HEK293T (cell line): ENCODE measurements around the gene ADPRHL1.

ENCODE experiments used
- CTCF ChIA-PET: fragments of 350-600 bp; formaldehyde crosslinking; extraction: SDS; loops from one replicate; lab custom pipeline; 2021; ENCODE audit warnings: antibody characterized with exemption, inconsistent platforms; lab: Yijun Ruan, JAX
- POLR2A ChIA-PET: fragments of 350-600 bp; formaldehyde crosslinking; extraction: SDS; loops from one replicate; lab custom pipeline; 2020; ENCODE audit warnings: antibody characterized with exemption, inconsistent platforms; lab: Yijun Ruan, JAX
- DNase-seq: peaks from one replicate; pipeline ENCODE4 v3.0.0; 2012; ENCODE audit warnings: mixed read lengths; ENCODE audit errors: extremely low spot score
- ARNT ChIP-seq: fragments of 450-650 bp; IDR thresholded peaks from 2 replicates; pipeline ENCODE4 v1.6.1; 2017; ENCODE audit warnings: mild to moderate bottlenecking
- BHLHE40 ChIP-seq: fragments of 450-650 bp; IDR thresholded peaks from 2 replicates; pipeline ENCODE4 v1.6.1; 2016; ENCODE audit warnings: mild to moderate bottlenecking, moderate library complexity, borderline replicate concordance
- CTBP1 ChIP-seq: fragments of 450-650 bp; IDR thresholded peaks from 2 replicates; pipeline ENCODE4 v1.6.1; 2016; ENCODE audit warnings: borderline replicate concordance
- ELF4 ChIP-seq: fragments of 450-650 bp; IDR thresholded peaks from 2 replicates; pipeline ENCODE4 v1.6.1; 2017; ENCODE audit warnings: antibody characterized with exemption
- FOXA1 ChIP-seq: fragments of 450-650 bp; IDR thresholded peaks from 2 replicates; pipeline ENCODE4 v1.6.1; 2016; ENCODE audit warnings: mild to moderate bottlenecking
- FOXK2 ChIP-seq: fragments of 450-650 bp; IDR thresholded peaks from 2 replicates; pipeline ENCODE4 v1.6.1; 2016; ENCODE audit warnings: mild to moderate bottlenecking
- FOXM1 ChIP-seq: fragments of 450-650 bp; IDR thresholded peaks from 2 replicates; pipeline ENCODE4 v1.6.1; 2017; ENCODE audit warnings: mild to moderate bottlenecking, borderline replicate concordance
- HDGF ChIP-seq: fragments of 450-650 bp; IDR thresholded peaks from 2 replicates; pipeline ENCODE4 v1.6.1; 2017; ENCODE audit warnings: antibody characterized with exemption, borderline replicate concordance
- L3MBTL2 ChIP-seq: fragments of 450-650 bp; conservative IDR thresholded peaks from 2 replicates; pipeline ENCODE4 v1.6.1; 2016; ENCODE audit warnings: mild to moderate bottlenecking
- LEF1 ChIP-seq: fragments of 450-650 bp; IDR thresholded peaks from 2 replicates; pipeline ENCODE4 v1.6.1; 2017; ENCODE audit warnings: mild to moderate bottlenecking, borderline replicate concordance
- NFRKB ChIP-seq: fragments of 450-650 bp; IDR thresholded peaks from 2 replicates; pipeline ENCODE4 v1.6.1; 2016; ENCODE audit warnings: mild to moderate bottlenecking, moderate library complexity
- SP1 ChIP-seq: fragments of 450-650 bp; IDR thresholded peaks from 2 replicates; pipeline ENCODE4 v1.6.1; 2017
- SUZ12 ChIP-seq: fragments of 450-650 bp; IDR thresholded peaks from 2 replicates; pipeline ENCODE4 v1.6.1; 2016; ENCODE audit warnings: mild to moderate bottlenecking
- TARDBP ChIP-seq: fragments of 450-650 bp; IDR thresholded peaks from 2 replicates; pipeline ENCODE4 v1.6.1; 2016
- ZNF384 ChIP-seq: fragments of 450-650 bp; IDR thresholded peaks from 2 replicates; pipeline ENCODE4 v1.6.1; 2016
- TF ChIP-seq, protein P1 (sequence below): fragments of 450-650 bp; IDR thresholded peaks from 2 replicates; pipeline ENCODE4 v1.6.1; 2016

The ADPRHL1 gene

DNA sequence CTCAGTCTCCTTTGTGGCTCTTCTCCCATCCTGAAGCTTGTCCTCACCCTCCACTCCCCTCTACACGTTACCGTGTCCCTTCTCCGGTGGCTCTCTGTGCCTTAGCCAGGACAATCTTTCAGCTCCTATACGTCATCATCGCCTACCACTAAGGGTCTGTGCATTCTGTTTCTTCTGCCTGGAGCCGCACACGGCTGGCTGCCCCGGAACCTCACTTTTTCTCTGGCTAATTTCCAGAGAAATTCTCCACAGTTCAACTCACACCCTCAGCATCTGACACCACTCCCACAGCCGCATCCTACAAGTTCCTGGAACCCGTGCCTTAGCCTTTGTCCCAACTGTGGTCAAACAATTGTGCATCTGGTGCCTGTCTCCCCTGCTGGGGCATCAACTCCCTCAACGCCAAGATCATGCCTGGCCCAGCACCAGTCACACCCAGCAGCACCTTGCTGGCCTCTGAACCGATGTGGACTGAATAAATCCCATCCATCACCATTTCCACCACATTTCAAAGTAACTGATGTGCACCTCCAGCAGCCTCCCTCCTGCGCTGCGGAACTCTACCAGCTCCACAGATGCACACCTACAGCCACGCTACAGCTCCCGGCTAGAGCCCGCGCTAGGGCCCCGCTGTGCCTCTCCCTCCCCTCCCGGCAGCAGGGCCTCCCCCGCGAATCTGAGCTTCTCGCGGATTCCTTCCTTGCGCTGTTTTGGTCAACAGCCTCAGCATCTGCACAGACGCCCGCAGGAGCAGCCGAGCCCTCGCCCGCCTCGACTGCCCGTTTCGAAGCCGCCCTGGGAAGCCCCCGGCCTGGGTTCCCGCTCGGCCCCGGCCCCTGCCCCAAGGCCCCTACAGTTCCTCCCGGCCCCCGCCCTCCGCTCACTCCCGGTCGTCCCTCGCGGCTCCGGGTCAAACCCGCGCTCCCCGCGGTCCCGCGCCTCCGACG is 36.5 kb upstream of the ADPRHL1 start:
- POLR2A ChIA-PET, result interaction anchor here (1.0 to 1.4 kb wide), 2 partner anchors 9 to 72 kb away, joined by 3 to 6 read pairs; no protein-coding TSS in a partner anchor
- DNase-seq, result peak; percentile 9
- CTCF ChIA-PET, result interaction anchor here (1.3 to 1.4 kb wide), 2 partner anchors 9 to 71 kb away, joined by 3 read pairs; no protein-coding TSS in a partner anchor
- no peak for TF ChIP-seq L3MBTL2
- no peak for TF ChIP-seq HDGF
- no peak for TF ChIP-seq LEF1
- TF ChIP-seq FOXA1, result no peak
- TF ChIP-seq BHLHE40, result no peak
- TF ChIP-seq ELF4, result no peak
- TF ChIP-seq CTBP1, result no peak
- TF ChIP-seq, protein P1, sequence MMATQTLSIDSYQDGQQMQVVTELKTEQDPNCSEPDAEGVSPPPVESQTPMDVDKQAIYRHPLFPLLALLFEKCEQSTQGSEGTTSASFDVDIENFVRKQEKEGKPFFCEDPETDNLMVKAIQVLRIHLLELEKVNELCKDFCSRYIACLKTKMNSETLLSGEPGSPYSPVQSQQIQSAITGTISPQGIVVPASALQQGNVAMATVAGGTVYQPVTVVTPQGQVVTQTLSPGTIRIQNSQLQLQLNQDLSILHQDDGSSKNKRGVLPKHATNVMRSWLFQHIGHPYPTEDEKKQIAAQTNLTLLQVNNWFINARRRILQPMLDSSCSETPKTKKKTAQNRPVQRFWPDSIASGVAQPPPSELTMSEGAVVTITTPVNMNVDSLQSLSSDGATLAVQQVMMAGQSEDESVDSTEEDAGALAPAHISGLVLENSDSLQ, result no peak
- TF ChIP-seq ZNF384, result no peak
- TF ChIP-seq NFRKB, result no peak
- TF ChIP-seq SUZ12, result no peak
- no peak for TF ChIP-seq SP1
- TF ChIP-seq FOXK2, result no peak
- no peak for TF ChIP-seq ARNT
- no peak for TF ChIP-seq TARDBP
- no peak for TF ChIP-seq FOXM1

- POLR2A ChIA-PET, result interaction anchor here (1.4 kb wide), 1 partner anchor 73 kb away, joined by 3 read pairs; no protein-coding TSS in a partner anchor
- CTCF ChIA-PET, result interaction anchor here (1.3 to 1.4 kb wide), 2 partner anchors 8 to 72 kb away, joined by 3 read pairs; no protein-coding TSS in a partner anchor
- TF ChIP-seq ARNT, result no peak
- no peak for TF ChIP-seq SUZ12
- no peak for TF ChIP-seq BHLHE40
- no peak for TF ChIP-seq SP1
- DNase-seq, result no peak
Measured at GRCh38 chr13:113489171-113489548, 35.9 kb upstream of the ADPRHL1 start.

DNA sequence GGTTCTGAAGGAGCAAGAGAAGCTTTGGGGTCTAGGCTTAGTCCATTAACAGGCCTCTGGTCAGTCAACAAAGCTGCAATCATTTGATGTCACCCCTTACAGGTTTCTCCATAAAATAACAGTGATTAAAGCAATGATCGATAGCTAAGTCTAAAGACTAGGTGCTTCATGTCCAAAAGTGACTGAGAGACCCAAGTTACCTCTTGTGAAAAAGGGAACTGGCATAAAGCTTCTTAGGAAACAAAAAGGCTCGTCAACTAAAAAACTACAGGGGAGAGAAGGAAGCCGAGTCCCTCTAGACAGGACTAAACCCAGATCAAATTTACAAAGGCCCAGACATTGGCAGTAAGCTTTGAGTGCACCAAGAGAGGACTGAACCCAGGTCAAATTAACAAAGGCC is 35.0 kb upstream of the ADPRHL1 start:
- CTCF ChIA-PET, result no interaction called here
- POLR2A ChIA-PET, result interaction anchor here (0.7 to 0.9 kb wide), 2 partner anchors 17 to 74 kb away, joined by 3 read pairs; no protein-coding TSS in a partner anchor
- DNase-seq, result no peak
- TF ChIP-seq ZNF384, result no peak
- no peak for TF ChIP-seq SP1
- TF ChIP-seq L3MBTL2, result no peak
- no peak for TF ChIP-seq HDGF
- no peak for TF ChIP-seq TARDBP
- TF ChIP-seq BHLHE40, result no peak
- TF ChIP-seq LEF1, result no peak
- TF ChIP-seq ARNT, result no peak
- TF ChIP-seq, protein P1, result no peak
- no peak for TF ChIP-seq CTBP1
- TF ChIP-seq FOXK2, result no peak
- TF ChIP-seq SUZ12, result no peak

DNA sequence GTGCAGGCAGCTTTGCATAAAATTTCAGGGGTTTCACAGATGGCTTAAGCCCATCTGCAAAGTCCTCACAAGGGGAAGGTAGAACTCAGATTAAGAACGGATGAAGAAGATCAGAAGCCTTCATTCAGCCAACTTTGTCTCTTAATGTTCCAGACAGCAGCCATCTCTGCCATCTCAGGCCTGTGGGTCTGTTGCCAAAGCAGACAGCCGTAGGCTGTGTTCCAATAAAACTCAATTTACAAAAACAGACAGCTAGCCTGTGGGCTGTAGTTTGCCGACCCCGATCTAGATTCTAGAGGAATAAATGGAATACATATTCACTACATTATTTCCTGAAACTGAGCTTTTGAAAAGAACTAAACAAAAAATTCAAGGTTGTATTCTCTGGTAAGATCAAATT is 33.4 kb upstream of the ADPRHL1 start:
- CTCF ChIA-PET, result no interaction called here
- TF ChIP-seq SP1 (no peak), ELF4 (no peak), SUZ12 (no peak), L3MBTL2 (no peak), CTBP1 (no peak), BHLHE40 (no peak), FOXA1 (no peak), TARDBP (no peak), ZNF384 (no peak), ARNT (no peak), NFRKB (no peak), LEF1 (no peak), HDGF (no peak), FOXM1 (no peak)
- TF ChIP-seq, protein P1, result no peak
- POLR2A ChIA-PET, result no interaction called here
- DNase-seq, result no peak

DNA sequence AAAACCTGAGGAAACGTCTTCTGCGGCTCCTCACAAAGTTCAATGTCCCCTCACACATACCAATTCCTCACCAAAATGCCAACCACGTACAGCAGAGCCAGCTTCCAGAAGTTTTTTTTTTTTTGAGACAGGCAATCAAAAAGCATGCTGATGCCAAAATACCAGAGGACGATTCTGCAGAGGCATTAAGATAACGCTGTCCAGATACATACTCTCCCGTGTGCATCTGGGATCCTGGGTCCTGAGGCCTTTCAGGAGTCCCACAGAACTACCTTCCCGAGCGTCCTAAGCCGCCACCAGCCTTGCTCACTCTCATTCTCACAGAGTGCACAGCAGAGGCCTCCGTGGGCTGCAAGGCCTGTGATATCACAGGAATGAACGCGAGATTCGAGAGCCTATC is 32.3 kb upstream of the ADPRHL1 start:
- POLR2A ChIA-PET, result interaction anchor here (0.6 to 1.5 kb wide), 2 partner anchors 11 to 248 kb away, joined by 3 to 4 read pairs; no protein-coding TSS in a partner anchor
- CTCF ChIA-PET, result interaction anchor here (0.6 kb wide), 1 partner anchor 18 kb away, joined by 3 read pairs; no protein-coding TSS in a partner anchor
- no peak for DNase-seq
- TF ChIP-seq ELF4, result no peak
- TF ChIP-seq HDGF, result no peak
- TF ChIP-seq, protein P1, result no peak
- TF ChIP-seq CTBP1, result no peak
- no peak for TF ChIP-seq ARNT
- no peak for TF ChIP-seq FOXK2
- TF ChIP-seq FOXA1, result no peak
- TF ChIP-seq BHLHE40, result no peak
- TF ChIP-seq ZNF384, result no peak
- TF ChIP-seq FOXM1, result no peak
- no peak for TF ChIP-seq NFRKB
- no peak for TF ChIP-seq TARDBP
